ENCODE results near the gene LYAR. TPM values are rescaled to one million over a fixed set of nuclear protein-coding genes. Genes with fewer than 3 reads are reported as not detected.
"Not testable (repeated sequence)": the region's sequence is repeated elsewhere in the genome, so short reads cannot be mapped to it uniquely, and the experiment has no call there.

The LYAR gene
- total and polyA plus RNA-seq, 10 donors, result 13.5 to 29.3 (median 21.9) TPM

DNA sequence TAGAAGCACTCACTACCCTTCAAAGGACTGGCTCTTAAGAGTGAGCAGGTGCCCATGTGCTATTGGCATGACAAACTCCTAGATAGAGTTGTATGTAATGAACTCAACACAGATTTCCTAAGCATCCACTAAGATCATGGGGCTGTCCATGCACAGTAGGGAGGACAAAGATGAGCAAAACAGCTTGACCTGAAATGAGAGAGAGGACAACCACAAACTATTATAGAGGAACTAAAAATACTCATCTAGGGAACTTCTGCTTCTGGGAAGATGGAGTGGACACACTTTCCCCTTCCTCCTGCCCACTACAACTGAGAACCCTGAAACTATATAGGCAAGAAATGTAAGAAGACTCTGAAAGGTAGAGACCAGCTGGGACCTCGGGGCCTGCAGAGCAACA is 21.2 kb downstream of the LYAR start:
- Histone ChIP-seq H3K4me1 (peaks cover 0 to 27% (median 0%) of the 10 kb centered on the region in 6 donors), H3K9me3 (no peaks in the 10 kb centered on the region), H3K27ac (peak overlapping the region in 7 of 8 donors; percentile 59 to 88 (median 75)), H3K36me3 (peaks cover 2 to 70% (median 35%) of the 10 kb centered on the region in 6 donors), H3K27me3 (replicated peaks in 1 of 7) (no peaks in the 10 kb centered on the region), H3K4me3 (peak overlapping the region in 4 of 8 donors; percentile 1 to 52 (median 14))
- WGBS, 5 donors, result 86 to 94% (median 93%) methylated on average over 1 of the region's 1 CpG
- no peak for DNase-seq
- intact Hi-C loops (cut with DNase I; ENCODE audit: low total_unique reads), result no loop called here
- TF ChIP-seq POLR2A (IDR thresholded peaks at IDR 0.05) (no peak), POLR2AphosphoS5 (IDR thresholded peaks at IDR 0.05) (no peak)
- TF ChIP-seq, protein P1, sequence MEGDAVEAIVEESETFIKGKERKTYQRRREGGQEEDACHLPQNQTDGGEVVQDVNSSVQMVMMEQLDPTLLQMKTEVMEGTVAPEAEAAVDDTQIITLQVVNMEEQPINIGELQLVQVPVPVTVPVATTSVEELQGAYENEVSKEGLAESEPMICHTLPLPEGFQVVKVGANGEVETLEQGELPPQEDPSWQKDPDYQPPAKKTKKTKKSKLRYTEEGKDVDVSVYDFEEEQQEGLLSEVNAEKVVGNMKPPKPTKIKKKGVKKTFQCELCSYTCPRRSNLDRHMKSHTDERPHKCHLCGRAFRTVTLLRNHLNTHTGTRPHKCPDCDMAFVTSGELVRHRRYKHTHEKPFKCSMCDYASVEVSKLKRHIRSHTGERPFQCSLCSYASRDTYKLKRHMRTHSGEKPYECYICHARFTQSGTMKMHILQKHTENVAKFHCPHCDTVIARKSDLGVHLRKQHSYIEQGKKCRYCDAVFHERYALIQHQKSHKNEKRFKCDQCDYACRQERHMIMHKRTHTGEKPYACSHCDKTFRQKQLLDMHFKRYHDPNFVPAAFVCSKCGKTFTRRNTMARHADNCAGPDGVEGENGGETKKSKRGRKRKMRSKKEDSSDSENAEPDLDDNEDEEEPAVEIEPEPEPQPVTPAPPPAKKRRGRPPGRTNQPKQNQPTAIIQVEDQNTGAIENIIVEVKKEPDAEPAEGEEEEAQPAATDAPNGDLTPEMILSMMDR (IDR thresholded peaks at IDR 0.05 in 8 of 11, conservative IDR thresholded peaks at IDR 0.05 in 3 of 11), result no peak

DNA sequence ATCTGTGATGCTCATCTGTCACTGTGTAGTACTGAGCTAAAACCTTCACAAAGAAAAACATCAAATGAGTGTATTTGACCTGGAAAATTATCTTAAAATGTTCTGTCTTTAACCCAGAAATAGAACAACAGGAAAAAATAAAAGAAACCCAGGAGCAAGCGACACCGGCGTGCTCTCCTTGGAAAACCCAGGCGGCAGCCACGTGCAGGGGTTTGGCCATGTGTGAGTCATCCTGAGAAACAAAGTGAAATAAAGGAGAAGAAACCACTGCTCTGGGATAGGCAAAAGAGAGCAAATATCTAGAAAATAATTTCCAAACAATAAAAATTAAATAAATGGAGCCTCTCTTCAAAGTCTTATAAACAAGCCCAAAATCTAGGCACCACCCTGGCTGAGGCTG is 22.0 kb downstream of the LYAR start:
- no peak for DNase-seq
- no peaks in the 10 kb centered on the region for H3K9me3 ChIP-seq
- intact Hi-C loops (cut with DNase I; ENCODE audit: low total_unique reads), result no loop called here
- H3K4me3 ChIP-seq, result no peak overlapping the region
- H3K36me3 ChIP-seq, result peaks cover 0 to 62% (median 27%) of the 10 kb centered on the region in 6 donors
- WGBS, 5 donors, result 79 to 91% (median 80%) methylated on average over 5 of the region's 5 CpGs
- TF ChIP-seq, protein P1 (IDR thresholded peaks at IDR 0.05 in 8 of 11, conservative IDR thresholded peaks at IDR 0.05 in 3 of 11), result no peak
- TF ChIP-seq POLR2A (IDR thresholded peaks at IDR 0.05), result no peak
- no peak for TF ChIP-seq POLR2AphosphoS5 (IDR thresholded peaks at IDR 0.05)
- H3K27me3 ChIP-seq (replicated peaks in 1 of 7), result no peaks in the 10 kb centered on the region
- peaks cover 0 to 27% (median 0%) of the 10 kb centered on the region in 6 donors for H3K4me1 ChIP-seq
- H3K27ac ChIP-seq, result peak overlapping the region in 6 of 8 donors; percentile 1 to 88 (median 76)

DNA sequence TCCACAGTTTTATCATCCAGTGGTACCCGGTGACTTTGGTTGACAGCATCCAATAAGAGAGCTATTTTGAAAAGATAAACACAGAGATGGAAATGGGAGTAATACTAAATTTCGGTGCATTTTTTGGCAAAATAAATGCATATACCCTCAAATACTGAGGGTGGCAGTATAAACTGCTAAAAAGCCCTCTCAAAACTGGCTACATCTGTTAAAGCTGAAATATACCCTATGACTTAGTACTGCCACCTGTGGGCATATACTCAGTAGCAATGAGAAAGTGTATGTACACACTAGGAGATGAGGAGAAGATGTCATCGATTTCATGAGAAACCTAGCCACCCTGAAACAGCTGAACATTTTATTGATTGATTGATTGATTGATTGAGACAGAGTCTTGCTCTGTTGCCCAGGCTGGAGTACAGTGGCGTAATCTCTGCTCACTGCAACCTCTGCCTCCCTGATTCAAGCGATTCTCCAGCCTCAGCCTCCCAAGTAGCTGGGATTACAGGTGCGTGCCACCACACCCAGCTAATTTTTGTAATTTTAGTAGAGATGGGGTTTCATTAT is 29.7 kb downstream of the LYAR start:
- 66 to 81% (median 73%) methylated on average over 6 of the region's 6 CpGs for WGBS, 5 donors
- TF ChIP-seq POLR2AphosphoS5 (IDR thresholded peaks at IDR 0.05) (no peak), POLR2A (IDR thresholded peaks at IDR 0.05) (no peak)
- TF ChIP-seq, protein P1 (IDR thresholded peaks at IDR 0.05 in 8 of 11, conservative IDR thresholded peaks at IDR 0.05 in 3 of 11), result peak in 10 of 11 experiments; percentile 24 to 73 (median 64)
- H3K4me3 ChIP-seq, result no peak overlapping the region
- no peaks in the 10 kb centered on the region for H3K4me1 ChIP-seq
- H3K27ac ChIP-seq, result no peak overlapping the region
- H3K9me3 ChIP-seq, result no peaks in the 10 kb centered on the region
- H3K36me3 ChIP-seq, result no peaks in the 10 kb centered on the region
- no peak for DNase-seq
- H3K27me3 ChIP-seq (replicated peaks in 1 of 7), result no peaks in the 10 kb centered on the region
- intact Hi-C loops (cut with DNase I; ENCODE audit: low total_unique reads), result no loop called here

DNA sequence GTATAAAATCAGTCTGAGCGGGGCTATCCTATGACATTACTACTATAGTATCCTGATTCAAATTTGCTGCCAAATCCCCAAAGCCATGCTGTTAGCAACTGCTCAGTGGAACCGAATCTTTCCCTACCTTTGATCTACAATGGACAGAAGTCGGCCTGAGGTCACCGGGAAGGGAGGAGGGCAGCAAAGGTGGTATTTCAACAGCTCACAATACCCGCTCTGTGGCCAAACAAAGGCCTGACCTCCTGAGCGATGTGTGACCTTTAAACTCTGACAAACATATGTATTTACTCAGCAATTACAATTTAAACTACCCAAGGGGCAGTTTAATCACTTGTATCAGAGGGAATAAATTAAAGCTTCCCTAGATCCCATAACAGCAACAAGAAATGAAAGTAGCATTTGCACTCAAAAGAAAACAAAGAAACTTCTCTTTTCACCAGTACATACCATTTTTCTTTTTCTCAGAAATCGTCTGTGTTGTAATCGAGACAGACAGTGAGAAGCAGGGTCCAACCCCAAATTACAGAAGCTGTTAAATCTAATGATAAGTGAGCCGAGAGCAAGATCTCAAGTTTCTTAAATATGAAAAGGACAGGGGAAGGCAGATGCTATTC is 30.4 kb downstream of the LYAR start:
- no peaks in the 10 kb centered on the region for H3K4me1 ChIP-seq
- TF ChIP-seq POLR2A (IDR thresholded peaks at IDR 0.05), result no peak
- no peak for TF ChIP-seq POLR2AphosphoS5 (IDR thresholded peaks at IDR 0.05)
- TF ChIP-seq, protein P1 (IDR thresholded peaks at IDR 0.05 in 8 of 11, conservative IDR thresholded peaks at IDR 0.05 in 3 of 11), result no peak
- H3K27me3 ChIP-seq (replicated peaks in 1 of 7), result peaks cover 0 to 1% (median 0%) of the 10 kb centered on the region in 7 donors
- H3K9me3 ChIP-seq, result no peaks in the 10 kb centered on the region
- whole genome bisulfite sequencing, 5 donors, result 61 to 68% (median 64%) methylated on average over 9 of the region's 9 CpGs
- H3K4me3 ChIP-seq, result no peak overlapping the region
- no peak overlapping the region for H3K27ac ChIP-seq
- intact Hi-C loops (cut with DNase I; ENCODE audit: low total_unique reads), result loop anchor here (5.0 kb wide), 1 partner anchor 78 kb away; no protein-coding TSS in a partner anchor
- H3K36me3 ChIP-seq, result no peaks in the 10 kb centered on the region
- DNase-seq, result no peak

DNA sequence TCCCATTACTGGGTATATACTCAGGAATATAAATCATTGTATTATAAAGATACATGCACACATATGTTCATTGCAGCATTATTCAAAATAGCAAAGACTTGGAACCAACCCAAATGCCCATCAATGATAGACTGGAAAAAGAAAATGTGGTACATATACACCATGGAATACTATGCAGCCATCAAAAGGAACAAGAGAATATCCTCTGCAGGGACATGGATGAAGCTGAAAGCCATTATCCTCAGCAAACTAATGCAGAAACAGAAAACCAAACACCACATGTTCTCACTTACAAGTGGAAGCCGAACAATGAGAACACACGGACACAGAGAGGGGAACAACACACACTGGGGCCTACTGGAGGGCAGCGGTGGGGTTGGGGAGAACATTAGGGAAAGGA is 32.2 kb downstream of the LYAR start:
- intact Hi-C loops (cut with DNase I; ENCODE audit: low total_unique reads), result loop anchor here (5.0 kb wide), 1 partner anchor 80 kb away; no protein-coding TSS in a partner anchor
- not testable (repeated sequence) for DNase-seq, H3K4me3 ChIP-seq, H3K27ac ChIP-seq, H3K36me3 ChIP-seq, H3K4me1 ChIP-seq, H3K9me3 ChIP-seq
- 65 to 94% (median 82%) methylated on average over 3 of the region's 3 CpGs for WGBS, 5 donors
- peaks cover 0 to 13% (median 0%) of the 10 kb centered on the region in 7 donors for H3K27me3 ChIP-seq (replicated peaks in 1 of 7)
